Neural cell (in vitro differentiated cells): ENCODE measurements around the gene B3GALT6. TPM values are rescaled to one million over a fixed set of nuclear protein-coding genes. Genes with fewer than 3 reads are reported as not detected.

Source experiments
- H2AFZ ChIP-seq: fragments of 200-600, 300-800 bp; sonication (generic), shearing (Covaris generic); 2 replicates; pipeline ENCODE4 v1.6.0; 2014; ENCODE audit warnings: low read depth, mild to moderate bottlenecking, antibody characterized with exemption, low read length, moderate library complexity
- H3F3A ChIP-seq: fragments of 200-600 bp; shearing (Covaris generic); 2 replicates; pipeline ENCODE4 v1.6.1; 2016; ENCODE audit warnings: mild to moderate bottlenecking, moderate library complexity, mixed read lengths, antibody characterized with exemption, low read length; ENCODE audit not compliant: insufficient read depth, poor library complexity, severe bottlenecking
- H3K27ac ChIP-seq: fragments of 200-600, 300-800 bp; sonication (generic), shearing (Covaris generic); 2 replicates; pipeline ENCODE4 v1.5.1; 2014; ENCODE audit warnings: mild to moderate bottlenecking, low read length, moderate library complexity
- H3K27me3 ChIP-seq: fragments of 300-800, 200-600 bp; sonication (generic), shearing (Covaris generic); 2 replicates; pipeline ENCODE4 v1.6.0; 2014; ENCODE audit warnings: mild to moderate bottlenecking, low read depth, low read length, moderate library complexity; ENCODE audit not compliant: insufficient read depth
- H3K36me3 ChIP-seq: fragments of 300-800, 200-600 bp; sonication (generic), shearing (Covaris generic); 2 replicates; pipeline ENCODE4 v1.5.1; 2014; ENCODE audit warnings: mild to moderate bottlenecking, antibody characterized with exemption, low read length, moderate library complexity; ENCODE audit not compliant: insufficient read depth
- H3K4me2 ChIP-seq: fragments of 300-800, 200-600 bp; sonication (generic), shearing (Covaris generic); 2 replicates; pipeline ENCODE4 v1.6.0; 2014; ENCODE audit warnings: mild to moderate bottlenecking, low read length
- H3K4me3 ChIP-seq: fragments of 300-800, 200-600 bp; sonication (generic), shearing (Covaris generic); 2 replicates; pipeline ENCODE4 v1.5.1; 2014; ENCODE audit warnings: mild to moderate bottlenecking, low read length, moderate library complexity
- H3K79me2 ChIP-seq: fragments of 200-600 bp; shearing (Covaris generic); replicated peaks from 2 replicates; pipeline ENCODE4 v1.6.0; 2014; ENCODE audit warnings: mild to moderate bottlenecking, low read length, moderate library complexity; ENCODE audit not compliant: insufficient read depth
- H3K9ac ChIP-seq: fragments of 300-800, 200-600 bp; sonication (generic), shearing (Covaris generic); 2 replicates; pipeline ENCODE4 v1.6.1; 2016; ENCODE audit warnings: mild to moderate bottlenecking, low read length, mixed read lengths
- H3K9me2 ChIP-seq: fragments of 200-600 bp; shearing (Covaris generic); 2 replicates; pipeline ENCODE4 v1.6.1; 2016; ENCODE audit warnings: mild to moderate bottlenecking, low read length, mixed read lengths; ENCODE audit not compliant: insufficient read depth
- H3K9me3 ChIP-seq: fragments of 200-600, 300-800 bp; sonication (generic), shearing (Covaris generic); 2 replicates; pipeline ENCODE4 v1.6.1; 2016; ENCODE audit warnings: mild to moderate bottlenecking, mixed run types, low read length, moderate library complexity, mixed read lengths
- H4K20me1 ChIP-seq: fragments of 200-600 bp; shearing (Covaris generic); 2 replicates; pipeline ENCODE4 v1.6.1; 2016; ENCODE audit warnings: mild to moderate bottlenecking, mixed run types; ENCODE audit not compliant: insufficient read depth
- EP300 ChIP-seq: fragments of 450-650 bp; conservative IDR thresholded peaks from 2 replicates; pipeline ENCODE4 v1.6.1; 2014; ENCODE audit warnings: antibody characterized with exemption, mild to moderate bottlenecking, moderate library complexity; ENCODE audit not compliant: poor library complexity, severe bottlenecking
- EZH2 ChIP-seq: fragments of 200-600, 300-800 bp; shearing (Covaris generic), sonication (generic); IDR thresholded peaks from 2 replicates; pipeline ENCODE4 v1.6.1; 2014; ENCODE audit warnings: antibody characterized with exemption, low read length, borderline replicate concordance, mild to moderate bottlenecking; ENCODE audit not compliant: insufficient read depth, poor library complexity, severe bottlenecking
- MXI1 ChIP-seq: fragments of 450-650 bp; conservative IDR thresholded peaks from 2 replicates; pipeline ENCODE4 v1.6.1; 2014; ENCODE audit warnings: antibody characterized with exemption, mild to moderate bottlenecking; ENCODE audit not compliant: poor library complexity, severe bottlenecking
- POLR2AphosphoS5 ChIP-seq: IDR thresholded peaks from 2 replicates; pipeline ENCODE4 v1.6.1; 2012
- RAD21 ChIP-seq: fragments of 450-650 bp; conservative IDR thresholded peaks from 2 replicates; pipeline ENCODE4 v1.6.1; 2014; ENCODE audit warnings: antibody characterized with exemption, mild to moderate bottlenecking, moderate library complexity
- REST ChIP-seq: IDR thresholded peaks from 2 replicates; pipeline ENCODE4 v1.6.1; 2012; ENCODE audit warnings: borderline replicate concordance
- SMC3 ChIP-seq: fragments of 450-650 bp; conservative IDR thresholded peaks from 2 replicates; pipeline ENCODE4 v1.6.1; 2014; ENCODE audit warnings: antibody characterized with exemption, mild to moderate bottlenecking, moderate library complexity; ENCODE audit not compliant: poor library complexity
- TAF1 ChIP-seq: IDR thresholded peaks from 2 replicates; pipeline ENCODE4 v1.6.1; 2012; ENCODE audit warnings: low read depth
- polyA plus RNA-seq: library from polyadenylated mRNA; depleted of rRNA; stranded (reverse); fragments of >200 nt; gene quantifications from 2 replicates; pipeline ENCODE4 v1.2.3, GENCODE V29; 2014
- TF ChIP-seq, protein P1 (sequence below): fragments of 450-650 bp; IDR thresholded peaks from 2 replicates; pipeline ENCODE4 v1.5.1; 2014; ENCODE audit warnings: antibody characterized with exemption, mild to moderate bottlenecking, moderate library complexity; ENCODE audit not compliant: poor library complexity, severe bottlenecking

B3GALT6 gene
- polyA plus RNA-seq, 1 donor from 2014 or later = 46.5 TPM

DNA sequence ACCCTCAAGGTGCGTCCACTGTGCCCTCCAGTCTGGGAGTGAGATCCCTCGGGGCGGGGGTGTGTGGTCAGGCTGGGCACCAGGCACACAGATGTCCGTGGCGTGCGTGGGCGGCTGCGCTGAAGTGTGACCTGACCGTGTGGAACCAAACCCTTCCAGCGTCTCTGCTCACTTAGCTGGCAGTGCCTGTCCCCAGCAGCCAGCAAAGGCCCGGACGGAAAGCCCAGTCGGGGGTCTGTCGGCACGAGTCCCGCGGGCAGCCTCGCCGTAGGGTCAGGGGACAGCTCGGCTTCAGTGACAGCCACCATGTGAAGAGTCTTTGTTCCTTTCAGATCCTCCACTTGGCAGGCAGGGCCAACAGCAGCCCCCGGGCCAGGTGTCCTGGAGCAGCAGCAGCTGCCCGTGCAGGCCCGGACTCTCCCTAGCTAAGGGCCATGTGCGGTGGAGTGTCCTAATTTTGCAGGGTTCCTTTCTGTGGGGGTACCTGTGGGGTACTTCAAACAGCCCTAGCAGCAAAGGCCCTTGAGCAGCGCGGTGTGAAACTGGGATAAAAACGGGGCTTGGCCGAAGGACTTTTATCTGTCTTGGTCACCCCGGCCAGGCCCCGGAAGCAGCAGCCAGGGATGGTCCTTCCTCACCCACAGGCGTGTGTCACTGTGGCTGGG, 46.8 kb upstream of the B3GALT6 start:
- no peak overlapping the region for H3K4me3 ChIP-seq
- no peaks in the 10 kb centered on the region for H3K9me2 ChIP-seq
- no peak overlapping the region for H3K9ac ChIP-seq
- no peaks in the 10 kb centered on the region for H4K20me1 ChIP-seq
- H3K9me3 ChIP-seq = no peaks in the 10 kb centered on the region
- no peaks in the 10 kb centered on the region for H3K79me2 ChIP-seq
- H3K27me3 ChIP-seq = no peaks in the 10 kb centered on the region
- TF ChIP-seq EZH2 = no peak
- TF ChIP-seq MXI1 = no peak
- TF ChIP-seq SMC3 = no peak
- TF ChIP-seq, protein P1, sequence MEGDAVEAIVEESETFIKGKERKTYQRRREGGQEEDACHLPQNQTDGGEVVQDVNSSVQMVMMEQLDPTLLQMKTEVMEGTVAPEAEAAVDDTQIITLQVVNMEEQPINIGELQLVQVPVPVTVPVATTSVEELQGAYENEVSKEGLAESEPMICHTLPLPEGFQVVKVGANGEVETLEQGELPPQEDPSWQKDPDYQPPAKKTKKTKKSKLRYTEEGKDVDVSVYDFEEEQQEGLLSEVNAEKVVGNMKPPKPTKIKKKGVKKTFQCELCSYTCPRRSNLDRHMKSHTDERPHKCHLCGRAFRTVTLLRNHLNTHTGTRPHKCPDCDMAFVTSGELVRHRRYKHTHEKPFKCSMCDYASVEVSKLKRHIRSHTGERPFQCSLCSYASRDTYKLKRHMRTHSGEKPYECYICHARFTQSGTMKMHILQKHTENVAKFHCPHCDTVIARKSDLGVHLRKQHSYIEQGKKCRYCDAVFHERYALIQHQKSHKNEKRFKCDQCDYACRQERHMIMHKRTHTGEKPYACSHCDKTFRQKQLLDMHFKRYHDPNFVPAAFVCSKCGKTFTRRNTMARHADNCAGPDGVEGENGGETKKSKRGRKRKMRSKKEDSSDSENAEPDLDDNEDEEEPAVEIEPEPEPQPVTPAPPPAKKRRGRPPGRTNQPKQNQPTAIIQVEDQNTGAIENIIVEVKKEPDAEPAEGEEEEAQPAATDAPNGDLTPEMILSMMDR = no peak
- TF ChIP-seq RAD21 = no peak
- TF ChIP-seq REST = no peak
- TF ChIP-seq EP300 = no peak
- no peak for TF ChIP-seq TAF1
- TF ChIP-seq POLR2AphosphoS5 = no peak
- H2AFZ ChIP-seq = no peak overlapping the region
- H3K27ac ChIP-seq = no peak overlapping the region
- H3F3A ChIP-seq = no peaks in the 10 kb centered on the region
- no peak overlapping the region for H3K4me2 ChIP-seq
- H3K36me3 ChIP-seq = no peaks in the 10 kb centered on the region

GRCh38 chr1:1187938-1188337, 44.1 kb upstream of the B3GALT6 start:
- TF ChIP-seq RAD21 (no peak), TAF1 (no peak), EP300 (no peak), REST (no peak), POLR2AphosphoS5 (no peak), EZH2 (no peak), SMC3 (no peak), MXI1 (no peak)
- TF ChIP-seq, protein P1 = no peak
- no peak overlapping the region for H3K4me2 ChIP-seq
- no peak overlapping the region for H3K9ac ChIP-seq
- no peaks in the 10 kb centered on the region for H3K36me3 ChIP-seq
- no peaks in the 10 kb centered on the region for H3F3A ChIP-seq
- no peak overlapping the region for H3K27ac ChIP-seq
- H3K79me2 ChIP-seq = no peaks in the 10 kb centered on the region
- no peak overlapping the region for H3K4me3 ChIP-seq
- no peaks in the 10 kb centered on the region for H3K27me3 ChIP-seq
- H3K9me3 ChIP-seq = no peaks in the 10 kb centered on the region
- H4K20me1 ChIP-seq = no peaks in the 10 kb centered on the region
- H2AFZ ChIP-seq = no peak overlapping the region
- H3K9me2 ChIP-seq = no peaks in the 10 kb centered on the region
